Measurements from ENCODE around the gene CAP1. TPM values are rescaled to one million over a fixed set of nuclear protein-coding genes. Genes with fewer than 3 reads are reported as not detected.

CAP1 gene
- total and polyA plus RNA-seq, 2 donors (not counting 3 experiments of a cell fraction or from before 2014, with no cell fraction given), result 191 to 427 TPM

DNA sequence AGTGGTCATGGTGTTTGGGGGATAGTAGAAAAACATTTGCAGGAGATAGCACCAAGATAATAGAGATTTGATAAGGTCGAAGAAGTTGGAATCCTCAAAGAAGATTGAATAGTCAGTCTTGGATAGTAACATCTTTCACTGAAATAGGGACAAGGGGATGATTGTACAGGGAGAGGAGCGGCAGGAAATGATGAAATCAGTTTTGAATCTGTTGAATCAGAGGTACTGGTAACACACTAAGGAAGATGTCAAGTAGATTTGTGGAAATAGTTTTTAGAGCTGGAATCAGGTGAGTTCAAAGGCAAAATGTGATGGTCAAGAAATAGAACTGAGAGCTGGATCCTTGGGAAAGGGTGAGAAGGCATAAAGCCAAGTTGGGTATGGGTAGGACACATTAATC is 26.5 kb downstream of the CAP1 start:
- dilution Hi-C loops (cut with MboI; ENCODE audit: extremely low pct_ligation_motif_present, low sequenced_read_pairs), result no loop called here
- TF ChIP-seq POLR2AphosphoS5 (IDR thresholded peaks at IDR 0.05; ENCODE audit: insufficient read depth, low read depth, low read length) (no peak), POLR2A (IDR thresholded peaks at IDR 0.05; ENCODE audit: low read depth, low read length) (no peak), GATA2 (IDR thresholded peaks at IDR 0.05; ENCODE audit: insufficient read depth, insufficient read length, low read depth, low read length) (no peak)
- Histone ChIP-seq H3K9ac (replicated peaks; ENCODE audit: extremely low read depth, insufficient read depth, low read length) (no peak overlapping the region), H3K36me3 (ENCODE audit: control insufficient read depth in 2 of 2, extremely low read depth in 1 of 2, insufficient read depth in 2 of 2, low read length in 2 of 2) (peaks cover 32 to 49% of the 10 kb centered on the region in 2 experiments), H3K9me3 (replicated peaks; ENCODE audit: control insufficient read depth, insufficient read depth, low read length) (no peaks in the 10 kb centered on the region), H3K9me1 (replicated peaks; ENCODE audit: control insufficient read depth, extremely low read depth, insufficient read depth, low read length) (no peaks in the 10 kb centered on the region), H3K4me3 (replicated peaks in 1 of 3; ENCODE audit: insufficient read depth in 1 of 3, low read depth in 1 of 3, low read length in 3 of 3) (no peak overlapping the region), H2AFZ (ENCODE audit: low read depth, low read length) (no peak overlapping the region), H3K4me1 (ENCODE audit: control insufficient read depth, extremely low read depth, insufficient read depth, low read length) (peaks cover 6% of the 10 kb centered on the region), H4K20me1 (replicated peaks; ENCODE audit: control insufficient read depth, extremely low read depth, insufficient read depth, low read length) (peaks cover 5% of the 10 kb centered on the region), H3K27ac (ENCODE audit: insufficient read depth, low read depth, low read length) (no peak overlapping the region), H3K79me2 (ENCODE audit: control insufficient read depth, insufficient read depth, low read length) (peaks cover 2% of the 10 kb centered on the region), H3K27me3 (ENCODE audit: control insufficient read depth in 2 of 2, insufficient read depth in 2 of 2, low read length in 2 of 2) (no peaks in the 10 kb centered on the region), H3K4me2 (ENCODE audit: insufficient read depth, low read length) (no peak overlapping the region)
- DNase-seq (ENCODE audit: low read depth, low spot score), result no peak
- intact Hi-C loops (cut with micrococcal nuclease), result no loop called here
- ChIA-PET POLR2A (no interaction called here), CTCF (interaction anchor here (2.0 kb wide), 1 partner anchor 10 kb away, joined by 6 read pairs; no protein-coding TSS in a partner anchor)
- no peak for FAIRE-seq
- no TSS peak for BruUV-seq (replicated peaks)

DNA sequence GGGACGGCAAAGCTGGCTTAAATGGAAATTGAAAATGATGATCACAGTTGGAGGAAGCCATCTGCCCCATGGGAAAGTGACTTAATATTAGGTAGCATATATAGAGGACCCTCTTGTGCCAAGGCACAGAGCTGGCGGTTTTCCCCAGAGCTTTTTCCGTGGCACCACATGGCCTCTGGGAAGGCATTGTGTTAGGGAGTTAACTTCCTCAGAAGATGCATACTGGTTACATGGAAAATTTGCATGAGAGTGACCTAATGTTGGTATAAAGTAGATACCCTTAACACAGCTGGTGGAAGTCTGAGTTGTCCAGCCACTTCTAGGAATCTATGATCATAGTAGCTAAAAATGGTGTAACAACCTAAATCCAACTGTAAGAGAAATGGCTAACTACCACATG is 27.3 kb downstream of the CAP1 start:
- Histone ChIP-seq H3K9me1 (replicated peaks; ENCODE audit: control insufficient read depth, extremely low read depth, insufficient read depth, low read length) (no peaks in the 10 kb centered on the region), H3K4me2 (ENCODE audit: insufficient read depth, low read length) (no peak overlapping the region), H3K9me3 (replicated peaks; ENCODE audit: control insufficient read depth, insufficient read depth, low read length) (no peaks in the 10 kb centered on the region), H3K27ac (ENCODE audit: insufficient read depth, low read depth, low read length) (no peak overlapping the region), H3K36me3 (ENCODE audit: control insufficient read depth in 2 of 2, extremely low read depth in 1 of 2, insufficient read depth in 2 of 2, low read length in 2 of 2) (peaks cover 35 to 52% of the 10 kb centered on the region in 2 experiments), H4K20me1 (replicated peaks; ENCODE audit: control insufficient read depth, extremely low read depth, insufficient read depth, low read length) (peaks cover 5% of the 10 kb centered on the region), H3K4me1 (ENCODE audit: control insufficient read depth, extremely low read depth, insufficient read depth, low read length) (peaks cover 6% of the 10 kb centered on the region), H3K9ac (replicated peaks; ENCODE audit: extremely low read depth, insufficient read depth, low read length) (no peak overlapping the region), H3K4me3 (replicated peaks in 1 of 3; ENCODE audit: insufficient read depth in 1 of 3, low read depth in 1 of 3, low read length in 3 of 3) (no peak overlapping the region), H3K27me3 (ENCODE audit: control insufficient read depth in 2 of 2, insufficient read depth in 2 of 2, low read length in 2 of 2) (no peaks in the 10 kb centered on the region), H3K79me2 (ENCODE audit: control insufficient read depth, insufficient read depth, low read length) (no peaks in the 10 kb centered on the region), H2AFZ (ENCODE audit: low read depth, low read length) (no peak overlapping the region)
- no TSS peak for BruUV-seq (replicated peaks)
- FAIRE-seq, result no peak
- intact Hi-C loops (cut with micrococcal nuclease), result no loop called here
- no peak for TF ChIP-seq GATA2 (IDR thresholded peaks at IDR 0.05; ENCODE audit: insufficient read depth, insufficient read length, low read depth, low read length)
- no peak for TF ChIP-seq MYC (IDR thresholded peaks at IDR 0.05; ENCODE audit: low read depth, low read length)
- ChIA-PET POLR2A (no interaction called here), CTCF (interaction anchor here (0.6 kb wide), 1 partner anchor 29 kb away, joined by 3 read pairs; no protein-coding TSS in a partner anchor)
- dilution Hi-C loops (cut with MboI; ENCODE audit: extremely low pct_ligation_motif_present, low sequenced_read_pairs), result no loop called here
- DNase-seq (ENCODE audit: low read depth, low spot score), result no peak
